Stimulated activated CD4-positive, alpha-beta T cell treated with anti-CD3 and anti-CD28 coated beads, Interleukin-2, amount 100 ng/mL, for 4 hours (primary cell): ENCODE data around the gene REM2.

ENCODE experiments used
- DNase-seq: peaks from one replicate; pipeline ENCODE4 v3.0.0-alpha.2; 2020; ENCODE audit warnings: low read depth

Gene REM2

DNA sequence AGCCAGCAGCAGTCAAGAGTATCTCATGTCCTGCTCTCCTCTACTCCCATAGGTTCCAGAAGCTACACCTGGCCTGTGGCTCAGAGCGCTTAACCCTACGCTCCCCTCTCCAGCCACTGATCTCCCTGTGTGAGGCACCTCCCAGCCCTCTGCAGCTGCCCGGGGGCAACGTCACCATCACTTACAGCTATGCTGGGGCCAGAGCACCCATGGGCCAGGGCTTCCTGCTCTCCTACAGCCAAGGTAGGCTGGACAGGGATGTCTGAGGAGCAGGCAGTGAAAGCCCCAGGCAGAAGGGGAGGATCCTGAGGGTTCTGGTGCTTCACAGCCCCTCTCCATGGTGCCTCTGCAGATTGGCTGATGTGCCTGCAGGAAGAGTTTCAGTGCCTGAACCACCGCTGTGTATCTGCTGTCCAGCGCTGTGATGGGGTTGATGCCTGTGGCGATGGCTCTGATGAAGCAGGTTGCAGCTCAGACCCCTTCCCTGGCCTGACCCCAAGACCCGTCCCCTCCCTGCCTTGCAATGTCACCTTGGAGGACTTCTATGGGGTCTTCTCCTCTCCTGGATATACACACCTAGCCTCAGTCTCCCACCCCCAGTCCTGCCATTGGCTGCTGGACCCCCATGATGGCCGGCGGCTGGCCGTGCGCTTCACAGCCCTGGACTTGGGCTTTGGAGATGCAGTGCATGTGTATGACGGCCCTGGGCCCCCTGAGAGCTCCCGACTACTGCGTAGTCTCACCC, 7.8 kb upstream of the REM2 start:
- DNase-seq, result no peak

GRCh38 chr14:22875748-22876319, 7.2 kb upstream of the REM2 start:
- no peak for DNase-seq

DNA sequence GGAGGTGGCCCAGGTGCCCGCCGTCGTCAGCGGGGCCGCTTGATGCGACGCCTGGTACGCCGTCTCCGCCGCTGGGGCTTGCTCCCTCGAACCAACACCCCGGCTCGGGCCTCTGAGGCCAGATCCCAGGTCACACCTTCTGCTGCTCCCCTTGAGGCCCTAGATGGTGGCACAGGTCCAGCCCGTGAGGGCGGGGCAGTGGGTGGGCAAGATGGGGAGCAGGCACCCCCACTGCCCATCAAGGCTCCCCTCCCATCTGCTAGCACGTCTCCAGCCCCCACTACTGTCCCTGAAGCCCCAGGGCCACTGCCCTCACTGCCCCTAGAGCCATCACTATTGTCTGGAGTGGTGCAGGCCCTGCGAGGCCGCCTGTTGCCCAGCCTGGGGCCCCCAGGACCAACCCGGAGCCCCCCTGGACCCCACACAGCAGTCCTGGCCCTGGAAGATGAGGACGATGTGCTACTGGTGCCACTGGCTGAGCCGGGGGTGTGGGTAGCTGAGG, 6.0 kb upstream of the REM2 start:
- no peak for DNase-seq

GRCh38 chr14:22878271-22879246, 4.5 kb upstream of the REM2 start:
- DNase-seq, result no peak

DNA sequence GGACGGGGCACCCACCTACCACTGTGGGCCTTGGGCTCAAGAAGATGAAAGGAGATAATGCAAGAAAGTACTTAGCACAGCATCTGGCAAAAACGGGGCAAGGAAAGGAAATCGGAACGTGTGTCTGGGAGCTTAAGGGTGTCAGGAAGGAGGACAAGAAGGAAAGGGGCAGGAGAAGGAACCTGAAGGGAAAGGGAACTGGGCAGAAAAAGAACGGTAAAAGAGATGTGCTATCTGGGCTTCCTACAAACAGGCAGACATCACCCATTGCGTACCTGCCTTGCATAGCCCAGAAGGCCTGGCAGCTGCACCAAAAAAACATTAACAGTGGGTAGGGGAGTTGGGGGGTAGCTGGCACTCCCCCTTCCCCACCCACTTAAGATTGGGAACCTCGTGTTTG, 958 bp upstream of the REM2 start:
- no peak for DNase-seq

DNA sequence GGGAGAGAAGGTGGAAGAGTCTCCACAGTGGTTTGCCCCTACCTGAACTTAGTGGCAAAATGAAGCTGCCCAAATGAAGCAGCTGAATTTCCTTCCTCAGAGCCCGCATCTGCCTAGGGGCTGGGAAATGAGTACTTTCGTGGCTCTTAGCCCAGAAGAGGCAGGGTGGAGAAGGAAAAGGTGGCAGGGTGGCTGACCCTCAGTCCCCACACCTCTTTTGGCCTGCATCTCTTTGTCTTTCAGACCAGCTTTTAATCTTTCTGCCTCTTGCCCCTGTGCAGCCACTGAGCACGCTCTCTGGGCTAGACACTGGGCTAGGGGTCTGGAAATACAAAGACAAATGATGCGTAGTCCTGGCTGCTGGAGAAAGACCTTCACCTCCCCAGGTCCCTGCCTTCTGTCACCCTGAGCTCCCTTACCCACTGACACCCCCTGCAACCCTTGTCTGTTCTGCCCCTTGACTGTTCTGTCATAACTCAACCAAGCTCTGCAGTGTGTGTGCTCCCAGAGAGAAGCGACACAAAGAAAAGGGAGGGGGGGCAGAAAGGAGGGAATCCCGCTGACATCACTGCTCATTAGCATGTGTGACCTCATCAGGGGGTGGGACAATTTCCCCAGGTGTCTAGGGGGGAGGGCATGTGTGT, 371 bp upstream of the REM2 start:
- DNase-seq, result peak; percentile 70

DNA sequence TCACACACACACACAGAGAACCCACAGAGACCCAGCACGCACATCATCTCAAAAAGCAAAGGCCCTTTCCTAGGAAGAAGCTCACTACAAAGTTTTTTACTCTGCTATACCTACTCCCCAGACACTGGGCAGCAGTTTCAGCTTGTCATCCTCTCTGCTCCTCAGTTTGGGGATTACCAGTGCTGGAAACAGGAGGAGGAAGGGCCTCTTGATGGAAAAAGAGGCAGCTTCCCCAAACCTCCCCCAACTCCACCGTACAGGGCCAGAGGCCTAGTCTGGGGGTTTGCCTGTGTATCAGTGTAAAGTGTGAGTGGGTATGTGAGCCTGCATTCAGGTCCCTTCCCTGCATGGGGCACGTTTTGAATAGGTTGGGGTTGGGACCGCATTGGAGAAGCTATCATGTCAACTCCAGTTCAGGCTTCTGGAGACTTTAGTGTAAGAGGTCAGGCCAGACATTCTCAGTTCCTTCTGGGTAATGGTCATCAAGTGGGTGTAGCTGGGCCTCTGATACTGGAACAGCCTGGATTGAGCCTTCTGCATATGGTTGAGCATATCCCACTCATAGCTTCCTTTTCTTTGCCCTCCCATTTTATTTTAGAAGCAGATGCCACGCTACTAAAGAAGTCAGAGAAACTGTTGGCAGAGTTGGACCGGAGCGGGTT, 1.2 kb downstream of the REM2 start:
- no peak for DNase-seq

- no peak for DNase-seq
Observed at GRCh38 chr14:22884738-22885523, 1.9 kb downstream of the REM2 start.

- DNase-seq, result no peak
Observed at GRCh38 chr14:22885975-22886374, 3.0 kb downstream of the REM2 start.

GRCh38 chr14:22886500-22887259, 3.7 kb downstream of the REM2 start:
- peak; percentile 56 for DNase-seq

DNA sequence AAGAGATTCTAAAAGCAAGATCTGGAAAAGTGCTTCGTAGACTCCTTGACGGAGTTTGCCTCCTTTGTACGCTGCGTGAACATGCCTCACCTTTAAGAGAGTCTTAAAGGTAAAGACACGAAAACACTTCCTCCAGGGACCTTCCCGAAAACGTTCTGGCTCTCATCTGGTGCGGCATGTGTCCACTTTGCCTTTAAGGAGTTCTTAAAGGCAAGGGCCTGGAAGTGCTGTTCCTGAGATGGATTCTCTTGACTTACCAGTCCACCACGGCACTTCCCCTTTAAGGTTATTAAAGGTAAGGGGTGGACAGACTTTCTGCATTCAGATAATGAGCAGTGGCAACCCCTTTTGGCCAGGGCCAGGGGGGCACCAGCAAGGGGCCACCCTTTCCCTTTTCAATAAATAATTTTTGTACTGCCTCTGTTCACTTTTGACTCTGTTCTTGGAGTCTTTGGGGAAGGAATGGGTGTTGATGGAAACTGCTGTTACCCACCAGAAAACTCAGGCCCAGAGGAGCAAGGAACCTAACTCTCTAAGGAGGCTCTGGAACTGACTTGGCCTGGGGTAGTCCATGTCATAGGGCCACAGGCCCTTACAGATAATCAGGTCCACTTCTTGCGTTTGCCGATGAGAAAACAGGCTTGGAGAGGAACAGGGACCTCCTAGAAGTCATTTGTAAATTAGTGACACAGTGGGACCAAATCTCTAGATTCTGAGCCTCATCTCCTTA, 4.4 kb downstream of the REM2 start:
- no peak for DNase-seq

GRCh38 chr14:22887990-22888378, 5.0 kb downstream of the REM2 start:
- peak; percentile 75 for DNase-seq

- no peak for DNase-seq
Observed at GRCh38 chr14:22888662-22889061, 5.6 kb downstream of the REM2 start.

DNA sequence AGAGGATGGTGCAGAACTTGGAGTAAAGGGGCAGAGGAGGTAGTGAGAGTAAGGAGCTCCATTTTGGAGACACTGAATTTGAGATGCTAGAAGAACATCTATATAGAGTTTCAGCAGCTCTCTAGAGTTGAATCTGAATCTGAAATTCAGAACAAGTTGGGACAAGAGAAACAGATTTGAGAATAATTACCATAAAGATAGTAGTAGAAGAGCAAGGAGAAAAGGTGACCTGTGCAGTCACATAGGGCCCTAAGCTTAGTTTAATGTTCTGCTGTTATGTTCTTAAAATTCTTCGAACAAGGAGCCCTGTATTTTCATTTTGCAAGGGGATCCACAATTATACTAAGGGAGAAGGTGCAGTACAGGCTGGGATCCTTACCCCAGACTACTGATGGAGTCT, 7.4 kb downstream of the REM2 start:
- no peak for DNase-seq

DNA sequence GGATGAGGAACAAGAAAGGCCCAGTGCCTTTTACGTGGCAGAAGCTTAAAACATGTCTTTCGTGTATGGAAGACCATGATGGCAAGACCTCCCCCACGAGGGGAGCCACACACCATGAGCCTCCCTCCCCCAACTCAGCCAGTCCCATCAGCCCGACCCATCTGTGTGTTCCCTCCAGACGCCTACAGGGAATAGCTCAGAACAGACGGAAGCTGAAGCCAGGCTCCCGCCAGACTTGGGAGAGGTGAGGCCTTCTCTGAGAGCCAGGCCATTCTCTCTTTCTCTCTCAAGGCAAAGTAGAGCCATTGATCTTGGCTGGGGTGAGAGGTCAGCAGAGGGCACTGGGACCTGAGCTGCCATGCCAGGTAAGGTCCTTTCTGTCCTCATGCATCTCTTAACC, 9.5 kb downstream of the REM2 start:
- no peak for DNase-seq

GRCh38 chr14:22893706-22894105, 10.7 kb downstream of the REM2 start:
- no peak for DNase-seq

DNA sequence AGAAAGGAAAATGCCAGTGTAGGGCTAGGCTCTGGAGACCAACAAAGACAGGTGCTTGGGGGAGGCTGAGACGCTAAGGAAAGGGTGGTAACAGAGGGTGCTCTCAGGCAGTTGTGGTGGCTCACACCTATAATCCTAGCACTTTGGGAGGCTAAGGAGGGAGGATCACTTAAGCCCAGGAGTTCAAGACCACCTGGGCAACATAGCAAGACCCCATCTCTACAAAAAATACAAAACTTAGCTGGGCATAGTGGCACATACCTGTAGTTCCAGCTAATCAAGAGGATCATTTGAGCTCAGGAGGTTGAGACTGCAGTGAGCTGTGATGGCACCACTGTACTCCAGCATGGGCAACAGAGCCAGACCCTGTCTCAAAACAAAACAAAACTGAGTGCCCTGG, 12.4 kb downstream of the REM2 start:
- no peak for DNase-seq

- DNase-seq, result no peak
Observed at GRCh38 chr14:22896356-22896755, 13.3 kb downstream of the REM2 start.

DNA sequence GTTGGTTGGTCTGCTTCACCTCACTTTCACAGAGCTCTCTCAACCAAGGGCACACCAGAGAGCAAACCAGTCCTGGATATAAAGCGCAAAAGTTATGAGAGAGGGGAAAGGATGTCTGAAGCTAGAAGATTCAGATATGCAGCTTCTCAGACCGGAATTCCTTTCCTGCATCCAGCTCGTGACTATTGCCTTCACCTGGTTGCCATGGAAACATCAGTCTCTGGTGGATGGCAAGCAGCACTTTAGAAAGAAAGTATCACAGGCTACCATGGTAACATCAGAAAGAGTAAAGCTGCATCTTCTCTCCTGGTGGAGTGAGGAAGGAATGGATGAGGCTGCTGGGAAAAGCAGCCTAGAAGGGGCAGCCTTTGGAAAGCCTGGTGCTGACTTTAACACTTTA, 13.7 kb downstream of the REM2 start:
- no peak for DNase-seq
